Right lobe of liver (tissue), 4 donors: Measurements from ENCODE around the gene CCDC6.

Experiments used
- POLR2A ChIP-seq: fragments of 450-650 bp; IDR thresholded peaks from one replicate; pipeline ENCODE4 v1.6.1; 2017; ENCODE audit warnings: antibody characterized with exemption, mild to moderate bottlenecking
- TF ChIP-seq, protein P1 (sequence below), 4 donors: fragments of 200-600 bp in 3 of 4; fragments of 450-650 bp in 1 of 4; IDR thresholded peaks; one replicate each; pipeline versions ENCODE4 v1.5.1 to v1.8.0; 2016 to 2022; ENCODE audit warnings: antibody characterized with exemption in 4 of 4, mild to moderate bottlenecking in 2 of 4
- donor health status: DM: no; HTN: no; CAD: no.
- donor health status: DM: no; HTN: no; CAD: no.
- donor health status: DM: no; HTN: yes; CAD: no.

GRCh38 chr10:59895629-59896116 is 10.7 kb downstream of the CCDC6 start:
- TF ChIP-seq, protein P1, sequence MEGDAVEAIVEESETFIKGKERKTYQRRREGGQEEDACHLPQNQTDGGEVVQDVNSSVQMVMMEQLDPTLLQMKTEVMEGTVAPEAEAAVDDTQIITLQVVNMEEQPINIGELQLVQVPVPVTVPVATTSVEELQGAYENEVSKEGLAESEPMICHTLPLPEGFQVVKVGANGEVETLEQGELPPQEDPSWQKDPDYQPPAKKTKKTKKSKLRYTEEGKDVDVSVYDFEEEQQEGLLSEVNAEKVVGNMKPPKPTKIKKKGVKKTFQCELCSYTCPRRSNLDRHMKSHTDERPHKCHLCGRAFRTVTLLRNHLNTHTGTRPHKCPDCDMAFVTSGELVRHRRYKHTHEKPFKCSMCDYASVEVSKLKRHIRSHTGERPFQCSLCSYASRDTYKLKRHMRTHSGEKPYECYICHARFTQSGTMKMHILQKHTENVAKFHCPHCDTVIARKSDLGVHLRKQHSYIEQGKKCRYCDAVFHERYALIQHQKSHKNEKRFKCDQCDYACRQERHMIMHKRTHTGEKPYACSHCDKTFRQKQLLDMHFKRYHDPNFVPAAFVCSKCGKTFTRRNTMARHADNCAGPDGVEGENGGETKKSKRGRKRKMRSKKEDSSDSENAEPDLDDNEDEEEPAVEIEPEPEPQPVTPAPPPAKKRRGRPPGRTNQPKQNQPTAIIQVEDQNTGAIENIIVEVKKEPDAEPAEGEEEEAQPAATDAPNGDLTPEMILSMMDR (IDR thresholded peaks at IDR 0.05) = no peak
- TF ChIP-seq POLR2A = no peak
